Type B pancreatic cell (in vitro differentiated cells): ENCODE results near the gene RFX3. TPM values are rescaled to one million over a fixed set of nuclear protein-coding genes. Genes with fewer than 3 reads are reported as not detected.
A peak's percentile ranks its signal among the peaks of the same experiment; 100 is the strongest.

Experiments
- DNase-seq: peaks from one replicate; pipeline ENCODE4 v3.0.0; 2021; ENCODE audit warnings: mixed read lengths; ENCODE audit not compliant: unreplicated experiment; ENCODE audit errors: extremely low spot score
- H3K27ac Mint-ChIP-seq: 2 replicates; pipeline ENCODE4 v1.8.0; 2021; ENCODE audit warnings: mild to moderate bottlenecking, mixed read lengths
- H3K27me3 Mint-ChIP-seq: 2 replicates; pipeline ENCODE4 v1.8.0; 2021; ENCODE audit warnings: mixed read lengths
- H3K36me3 Mint-ChIP-seq: 2 replicates; pipeline ENCODE4 v1.8.0; 2021; ENCODE audit warnings: mixed read lengths
- H3K4me1 Mint-ChIP-seq: one replicate; pipeline ENCODE4 v1.8.0; 2021; ENCODE audit warnings: mixed read lengths; ENCODE audit not compliant: unreplicated experiment
- H3K4me3 Mint-ChIP-seq: 2 replicates; pipeline ENCODE4 v1.8.0; 2021; ENCODE audit warnings: mild to moderate bottlenecking, mixed read lengths
- H3K9me3 Mint-ChIP-seq: 2 replicates; pipeline ENCODE4 v1.8.0; 2021; ENCODE audit warnings: mixed read lengths
- total RNA-seq: library from RNA; stranded (reverse); gene quantifications from 2 replicates; pipeline ENCODE4 v1.2.1, GENCODE V29; 2021; ENCODE audit warnings: low replicate concordance
- TF ChIP-seq, protein P1 (sequence below): fragments of 200-600 bp; sonication (generic); conservative IDR thresholded peaks from 2 replicates; pipeline ENCODE4 v1.5.0; 2021; ENCODE audit warnings: antibody characterized with exemption, mild to moderate bottlenecking

The RFX3 gene
- total RNA-seq, 1 donor from 2014 or later: 42.5 TPM

DNA sequence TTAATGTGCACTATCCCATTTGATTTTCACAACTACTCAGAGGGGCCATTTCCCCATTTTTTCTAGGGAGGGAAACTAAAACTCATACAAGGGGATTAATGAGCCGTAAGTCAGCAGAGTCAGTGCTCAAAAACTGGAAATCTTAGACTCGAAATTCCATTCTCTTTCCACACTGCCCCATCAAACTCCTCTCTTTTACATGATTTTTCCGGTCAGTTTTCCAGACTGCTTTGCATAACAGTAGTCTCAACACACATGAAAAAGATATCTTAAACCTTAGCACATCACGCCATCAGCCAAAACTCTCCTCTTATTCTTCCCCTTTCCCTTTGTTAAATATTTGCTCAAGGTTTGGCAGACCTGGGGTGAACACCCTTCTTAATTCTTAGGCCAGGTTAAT lies 332.0 kb downstream of the RFX3 start:
- H3K4me3 Mint-ChIP-seq: no peak overlapping the region
- no peak overlapping the region for H3K27ac Mint-ChIP-seq
- H3K27me3 Mint-ChIP-seq: no peaks in the 10 kb centered on the region
- TF ChIP-seq, protein P1, sequence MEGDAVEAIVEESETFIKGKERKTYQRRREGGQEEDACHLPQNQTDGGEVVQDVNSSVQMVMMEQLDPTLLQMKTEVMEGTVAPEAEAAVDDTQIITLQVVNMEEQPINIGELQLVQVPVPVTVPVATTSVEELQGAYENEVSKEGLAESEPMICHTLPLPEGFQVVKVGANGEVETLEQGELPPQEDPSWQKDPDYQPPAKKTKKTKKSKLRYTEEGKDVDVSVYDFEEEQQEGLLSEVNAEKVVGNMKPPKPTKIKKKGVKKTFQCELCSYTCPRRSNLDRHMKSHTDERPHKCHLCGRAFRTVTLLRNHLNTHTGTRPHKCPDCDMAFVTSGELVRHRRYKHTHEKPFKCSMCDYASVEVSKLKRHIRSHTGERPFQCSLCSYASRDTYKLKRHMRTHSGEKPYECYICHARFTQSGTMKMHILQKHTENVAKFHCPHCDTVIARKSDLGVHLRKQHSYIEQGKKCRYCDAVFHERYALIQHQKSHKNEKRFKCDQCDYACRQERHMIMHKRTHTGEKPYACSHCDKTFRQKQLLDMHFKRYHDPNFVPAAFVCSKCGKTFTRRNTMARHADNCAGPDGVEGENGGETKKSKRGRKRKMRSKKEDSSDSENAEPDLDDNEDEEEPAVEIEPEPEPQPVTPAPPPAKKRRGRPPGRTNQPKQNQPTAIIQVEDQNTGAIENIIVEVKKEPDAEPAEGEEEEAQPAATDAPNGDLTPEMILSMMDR: no peak
- DNase-seq: no peak
- no peaks in the 10 kb centered on the region for H3K36me3 Mint-ChIP-seq
- no peaks in the 10 kb centered on the region for H3K4me1 Mint-ChIP-seq
- no peaks in the 10 kb centered on the region for H3K9me3 Mint-ChIP-seq

DNA sequence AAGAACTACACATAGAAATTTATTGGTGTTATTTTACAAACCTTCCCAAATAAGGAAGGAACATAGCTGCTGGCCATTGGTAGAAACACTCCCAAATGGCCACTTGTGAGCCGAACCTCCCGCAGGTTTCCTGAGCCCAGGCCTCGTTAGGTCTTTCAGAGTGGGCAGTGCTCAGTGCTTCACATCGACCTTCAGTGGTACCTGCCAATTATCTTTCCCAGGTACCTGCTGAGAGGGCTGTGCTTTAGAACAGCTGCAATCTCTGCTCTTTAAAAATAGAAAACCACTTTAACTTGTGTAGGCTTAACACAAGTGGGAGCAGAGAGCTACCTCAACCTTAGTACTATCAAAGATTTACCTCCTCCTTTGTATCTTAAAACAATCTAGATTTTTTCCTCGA lies 334.1 kb downstream of the RFX3 start:
- DNase-seq: no peak
- peaks cover 7% of the 10 kb centered on the region for H3K27me3 Mint-ChIP-seq
- no peak overlapping the region for H3K4me3 Mint-ChIP-seq
- H3K4me1 Mint-ChIP-seq: no peaks in the 10 kb centered on the region
- no peaks in the 10 kb centered on the region for H3K9me3 Mint-ChIP-seq
- TF ChIP-seq, protein P1: no peak
- H3K36me3 Mint-ChIP-seq: no peaks in the 10 kb centered on the region
- no peak overlapping the region for H3K27ac Mint-ChIP-seq

DNA sequence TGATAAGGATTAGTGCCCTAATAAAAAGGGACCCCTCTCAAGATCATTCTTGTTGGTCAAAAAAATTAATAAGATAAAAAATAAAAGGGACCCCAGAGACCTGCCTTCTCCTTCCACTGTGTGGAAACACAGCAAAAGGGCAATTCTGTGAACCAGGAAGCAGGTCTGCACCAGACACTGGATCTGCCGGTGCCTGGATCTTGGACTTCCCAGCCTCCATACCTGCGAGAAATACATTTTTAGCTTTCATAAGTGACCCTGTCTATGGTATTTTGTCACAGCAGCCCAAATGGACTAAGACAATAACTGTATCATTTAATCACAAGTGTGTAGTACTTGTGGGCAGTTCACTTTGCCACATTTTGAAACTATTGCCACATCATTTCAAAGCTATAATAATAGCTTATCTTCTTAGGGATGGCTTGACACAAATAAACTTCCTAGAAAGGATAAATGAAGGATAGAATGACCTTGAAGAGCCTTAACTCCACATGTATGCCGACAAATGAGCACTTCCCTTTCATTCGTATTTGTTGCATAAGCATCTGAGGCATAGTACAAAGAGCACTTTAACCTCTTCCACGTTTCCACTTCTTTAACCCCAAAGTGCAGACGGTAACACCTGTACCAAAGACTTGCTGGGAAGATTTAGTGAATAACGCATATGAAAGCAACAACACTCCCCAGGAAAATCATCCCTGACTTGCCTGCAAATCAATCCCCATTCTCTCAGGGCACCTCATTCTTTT lies 336.5 kb downstream of the RFX3 start:
- Mint-ChIP-seq H3K36me3 (no peaks in the 10 kb centered on the region), H3K27ac (no peak overlapping the region), H3K9me3 (no peaks in the 10 kb centered on the region), H3K4me3 (no peak overlapping the region), H3K4me1 (no peaks in the 10 kb centered on the region), H3K27me3 (peaks cover 22% of the 10 kb centered on the region)
- no peak for DNase-seq
- TF ChIP-seq, protein P1: no peak

DNA sequence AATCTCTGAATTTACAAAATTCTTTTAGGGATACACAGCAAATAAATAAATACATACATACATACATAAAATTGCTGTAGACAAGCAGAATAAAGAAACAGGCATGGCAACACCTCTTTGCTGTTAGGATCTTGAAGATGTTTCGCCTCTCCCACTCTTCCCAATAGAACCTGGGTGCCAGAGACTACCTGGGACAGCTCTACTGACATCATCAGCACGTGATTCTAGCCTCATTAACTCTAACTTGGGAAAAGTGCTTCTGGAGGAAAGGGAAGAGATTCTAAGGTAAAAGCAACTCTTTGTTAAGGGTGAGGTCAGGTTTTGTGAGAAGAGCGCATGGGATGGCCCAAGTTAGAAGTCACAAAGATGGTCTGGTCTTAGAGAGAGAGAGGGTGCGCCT lies 339.1 kb downstream of the RFX3 start:
- H3K27ac Mint-ChIP-seq: no peak overlapping the region
- H3K4me1 Mint-ChIP-seq: no peaks in the 10 kb centered on the region
- TF ChIP-seq, protein P1: no peak
- H3K36me3 Mint-ChIP-seq: no peaks in the 10 kb centered on the region
- no peak for DNase-seq
- H3K4me3 Mint-ChIP-seq: no peak overlapping the region
- peaks cover 41% of the 10 kb centered on the region for H3K27me3 Mint-ChIP-seq
- H3K9me3 Mint-ChIP-seq: no peaks in the 10 kb centered on the region

DNA sequence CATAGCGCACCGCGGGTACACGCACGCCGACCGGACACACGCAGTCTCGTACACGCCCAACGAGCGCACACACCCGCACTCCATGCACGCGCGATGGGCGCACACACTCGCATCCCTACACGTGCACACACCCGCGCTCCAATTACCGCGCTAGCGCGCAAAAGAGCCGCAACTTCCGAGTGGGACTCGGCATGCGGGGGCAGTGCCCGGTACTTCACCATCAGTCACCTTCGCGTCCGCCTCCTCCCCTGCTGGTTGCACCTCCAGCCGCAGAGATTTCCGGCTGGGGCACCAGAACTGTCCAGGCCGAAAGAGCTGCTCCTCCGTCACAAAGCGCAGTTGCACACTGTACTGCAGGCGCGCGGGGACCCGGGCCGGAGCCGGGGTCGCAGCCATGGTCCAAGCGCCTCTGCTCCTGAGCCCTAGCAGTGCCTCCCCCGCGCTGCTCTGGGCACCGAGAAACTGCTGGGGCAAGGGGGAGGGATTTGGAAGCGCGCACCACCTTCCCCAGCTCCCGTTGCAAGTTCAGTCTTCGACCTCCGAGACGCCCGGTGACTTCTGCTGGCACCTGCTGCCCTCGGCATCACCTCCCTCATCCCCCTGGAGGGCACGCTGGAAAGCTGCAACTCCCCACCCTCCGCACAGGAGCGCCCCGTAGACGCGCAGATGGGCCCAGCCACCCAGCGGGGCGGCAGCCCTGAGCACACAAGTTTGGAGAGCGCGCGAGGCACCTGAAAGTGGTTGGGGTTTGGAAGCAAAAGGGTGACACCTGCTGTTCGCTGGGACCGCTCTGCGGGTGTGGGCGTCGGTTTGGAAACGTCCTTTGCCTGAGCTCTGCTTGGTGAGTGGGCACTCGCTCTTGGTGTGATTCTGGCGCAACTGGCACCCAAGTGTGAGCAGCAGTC lies 344.5 kb downstream of the RFX3 start:
- Mint-ChIP-seq H3K4me1 (peaks cover 13% of the 10 kb centered on the region), H3K27ac (no peak overlapping the region), H3K9me3 (no peaks in the 10 kb centered on the region), H3K36me3 (no peaks in the 10 kb centered on the region), H3K4me3 (peak overlapping the region; percentile 90), H3K27me3 (peaks cover 54% of the 10 kb centered on the region)
- DNase-seq: peak; percentile 74
- TF ChIP-seq, protein P1: peak; percentile 66
